K562 (cell line): ENCODE results near the gene KNG1. TPM values are rescaled to one million over a fixed set of nuclear protein-coding genes. Genes with fewer than 3 reads are reported as not detected.

Experiments
- ADNP ChIP-seq: fragments of 200-800 bp; sonication (Bioruptor generic); IDR thresholded peaks from 2 replicates; pipeline ENCODE4 v1.6.1; 2016; ENCODE audit warnings: missing genetic modification characterization, missing compliant biosample characterization
- FOS ChIP-seq: IDR thresholded peaks from 3 replicates; pipeline ENCODE4 v1.6.1; 2011; ENCODE audit not compliant: insufficient read length; ENCODE audit errors: extremely low read depth
- FUS ChIP-seq: fragments of 200-400 bp; formaldehyde crosslinking; optimal IDR thresholded peaks from 2 replicates; pipeline ENCODE3; 2017; ENCODE audit warnings: low read depth, low read length
- HNRNPLL ChIP-seq: fragments of 200-400 bp; formaldehyde crosslinking; IDR thresholded peaks from 2 replicates; pipeline ENCODE4 v1.6.1; 2017; ENCODE audit warnings: low read length, low read depth, mild to moderate bottlenecking; ENCODE audit not compliant: poor library complexity, severe bottlenecking
- MEF2D ChIP-seq: conservative IDR thresholded peaks from 2 replicates; pipeline ENCODE4 v1.6.1; 2016; ENCODE audit warnings: low read depth, missing genetic modification characterization, missing compliant biosample characterization
- NCOA6 ChIP-seq: fragments of 450-650 bp; IDR thresholded peaks from 2 replicates; pipeline ENCODE4 v1.6.1; 2017; ENCODE audit warnings: mild to moderate bottlenecking
- NFXL1 ChIP-seq: fragments of 450-650 bp; formaldehyde crosslinking; IDR thresholded peaks from 2 replicates; pipeline ENCODE4 v1.4.0; 2021; ENCODE audit warnings: mild to moderate bottlenecking
- PBX2 ChIP-seq, 2 experiments: IDR thresholded peaks in 1 of 2; conservative IDR thresholded peaks in 1 of 2; 2 replicates each; pipeline ENCODE4 v1.6.1; 2016; ENCODE audit warnings: low read depth in 2 of 2, mild to moderate bottlenecking in 1 of 2, missing compliant biosample characterization in 1 of 2, missing genetic modification characterization in 1 of 2, moderate library complexity in 1 of 2
- PCBP1 ChIP-seq: fragments of 200-400 bp; formaldehyde crosslinking; IDR thresholded peaks from 2 replicates; pipeline ENCODE4 v1.6.1; 2018; ENCODE audit warnings: mild to moderate bottlenecking, low read depth, low read length; ENCODE audit not compliant: poor library complexity, severe bottlenecking
- PYGO2 ChIP-seq: fragments of 450-650 bp; IDR thresholded peaks from 2 replicates; pipeline ENCODE4 v1.6.1; 2016; ENCODE audit warnings: mild to moderate bottlenecking, missing genetic modification characterization, moderate library complexity, missing compliant biosample characterization
- RBM25 ChIP-seq: fragments of 200-400 bp; formaldehyde crosslinking; IDR thresholded peaks from 2 replicates; pipeline ENCODE4 v1.6.1; 2018; ENCODE audit warnings: low read length, low read depth, moderate library complexity; ENCODE audit not compliant: severe bottlenecking
- RBM39 ChIP-seq: fragments of 200-400 bp; formaldehyde crosslinking; optimal IDR thresholded peaks from 2 replicates; pipeline ENCODE3; 2018; ENCODE audit warnings: low read depth, low read length
- UBTF ChIP-seq, 2 experiments: IDR thresholded peaks; 2 replicates each; pipeline ENCODE4 v1.6.1; 2012; ENCODE audit warnings: improper control_type of control experiment in 2 of 2, low read depth in 2 of 2, low read length in 2 of 2, borderline replicate concordance in 1 of 2
- ZFP36 ChIP-seq: fragments of 150-350 bp; IDR thresholded peaks from 2 replicates; pipeline ENCODE4 v1.6.1; 2018; ENCODE audit warnings: low read length, low read depth; ENCODE audit not compliant: partially characterized antibody
- ZNF124 ChIP-seq: sonication (generic); formaldehyde crosslinking; IDR thresholded peaks from 2 replicates; pipeline ENCODE4 v1.8.1; 2022; ENCODE audit warnings: missing genetic modification reagents
- polyA plus RNA-seq, 8 experiments: library from polyadenylated mRNA; depleted of rRNA in 4 of 8; stranded (reverse) in 5 of 8; unstranded in 3 of 8; fragments of >200 nt; fragmentation: Nextera tagmentation in 2 of 8; fragmentation: Illumina TruSeq in 1 of 8; extraction: Ambion mirVana in 2 of 8; extraction: Trizol in 1 of 8; gene quantifications; 2 replicates each; pipeline versions ENCODE4 v1.2.1 to v1.2.3, GENCODE V29; 2011 to 2014; ENCODE audit warnings: inconsistent platforms in 1 of 8, missing spikeins in 1 of 8
- total RNA-seq, 7 experiments: library from RNA; depleted of rRNA in 6 of 7; stranded (reverse); fragments of >200 nt in 6 of 7; fragmentation: Illumina TruSeq in 2 of 7; extraction: Trizol in 2 of 7; gene quantifications; 2 replicates each; pipeline versions ENCODE4 v1.2.1 to v1.2.3, GENCODE V29; 2011 to 2021; ENCODE audit warnings: low replicate concordance in 1 of 7
- TF ChIP-seq, protein P1 (sequence below): fragments of 250-450 bp; sonication (Bioruptor Pico); IDR thresholded peaks from 2 replicates; pipeline ENCODE4 v1.4.0; 2020; ENCODE audit warnings: mild to moderate bottlenecking, moderate library complexity
- TF ChIP-seq, protein P2 (sequence below): fragments of 450-650 bp; IDR thresholded peaks from 2 replicates; pipeline ENCODE4 v1.6.1; 2016; ENCODE audit warnings: low read depth, mild to moderate bottlenecking, moderate library complexity
- TF ChIP-seq, protein P3 (sequence below): fragments of 450-650 bp; IDR thresholded peaks from 2 replicates; pipeline ENCODE4 v1.6.1; 2017; ENCODE audit warnings: mild to moderate bottlenecking, moderate library complexity

Gene KNG1
- total and polyA plus RNA-seq, 9 of the 15 experiments (the other 6 are each of a cell fraction or from before 2014, with no cell fraction given), result 0.09 TPM; not detected in 8

DNA sequence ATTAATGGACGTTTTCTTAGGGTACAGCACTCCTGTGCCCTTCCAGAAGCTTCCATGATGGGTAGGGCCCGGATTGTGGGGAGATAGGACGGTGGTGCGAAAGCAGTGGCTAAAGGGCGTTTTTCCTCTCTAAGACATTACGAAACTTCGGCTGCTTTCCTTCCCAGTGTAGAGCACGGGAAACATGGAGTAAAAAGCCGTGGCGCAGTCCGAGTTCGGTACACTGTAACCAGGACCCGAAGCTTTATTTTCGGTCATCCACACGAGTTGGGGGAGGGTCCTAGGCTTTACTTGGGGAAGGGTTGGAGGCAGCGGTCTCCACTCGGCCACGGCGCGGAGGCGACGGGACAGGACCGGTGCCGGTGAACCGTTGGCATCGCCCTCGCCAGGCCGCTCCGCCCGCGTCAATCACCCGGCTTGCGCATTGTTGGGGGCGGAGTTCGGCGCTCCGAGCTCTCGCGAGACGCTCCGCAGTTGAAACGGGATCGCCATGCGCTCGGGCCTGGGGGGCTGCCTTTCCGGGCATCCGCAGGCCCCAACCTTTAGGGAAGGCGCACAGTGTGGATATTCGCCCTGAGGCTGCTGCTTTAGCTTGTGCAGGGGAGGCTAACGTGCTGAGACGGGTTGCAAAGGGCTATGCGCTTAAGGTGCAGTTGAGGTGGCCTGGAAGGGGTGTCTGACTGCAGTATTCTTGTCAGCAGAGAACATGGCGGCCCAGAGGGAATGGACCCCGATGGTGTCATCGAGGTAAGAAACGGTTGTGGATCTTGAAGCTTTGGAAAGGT lies 66.8 kb downstream of the KNG1 start (continued):
- TF ChIP-seq MEF2D (tag) (no peak), FUS (no peak), ADNP (tag) (no peak), HNRNPLL (peak; percentile 61), NFXL1 (CRISPR knock-in tag) (peak; percentile 79; the same call in 1 of the 2 replicates), FOS (no peak), ZFP36 (no peak), UBTF (IDR thresholded peaks at IDR 0.05; ENCODE audit: borderline replicate concordance in 1 of 2, low read depth in 2 of 2, low read length in 2 of 2) (no peak), PBX2 (CRISPR knock-in tag; IDR thresholded peaks at IDR 0.05; ENCODE audit: low read depth) (peak; percentile 90), PBX2 (tag; conservative IDR thresholded peaks at IDR 0.05; ENCODE audit: low read depth) (peak; percentile 87), RBM25 (peak; percentile 87), RBM39 (no peak), NCOA6 (no peak), ZNF124 (CRISPR knock-in tag) (no peak), PCBP1 (no peak), PYGO2 (tag) (no peak)
- TF ChIP-seq, protein P1, sequence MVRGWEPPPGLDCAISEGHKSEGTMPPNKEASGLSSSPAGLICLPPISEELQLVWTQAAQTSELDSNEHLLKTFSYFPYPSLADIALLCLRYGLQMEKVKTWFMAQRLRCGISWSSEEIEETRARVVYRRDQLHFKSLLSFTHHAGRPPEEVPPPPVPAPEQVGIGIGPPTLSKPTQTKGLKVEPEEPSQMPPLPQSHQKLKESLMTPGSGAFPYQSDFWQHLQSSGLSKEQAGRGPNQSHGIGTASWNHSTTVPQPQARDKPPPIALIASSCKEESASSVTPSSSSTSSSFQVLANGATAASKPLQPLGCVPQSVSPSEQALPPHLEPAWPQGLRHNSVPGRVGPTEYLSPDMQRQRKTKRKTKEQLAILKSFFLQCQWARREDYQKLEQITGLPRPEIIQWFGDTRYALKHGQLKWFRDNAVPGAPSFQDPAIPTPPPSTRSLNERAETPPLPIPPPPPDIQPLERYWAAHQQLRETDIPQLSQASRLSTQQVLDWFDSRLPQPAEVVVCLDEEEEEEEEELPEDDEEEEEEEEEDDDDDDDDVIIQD (CRISPR knock-in tag), result no peak
- TF ChIP-seq, protein P2, sequence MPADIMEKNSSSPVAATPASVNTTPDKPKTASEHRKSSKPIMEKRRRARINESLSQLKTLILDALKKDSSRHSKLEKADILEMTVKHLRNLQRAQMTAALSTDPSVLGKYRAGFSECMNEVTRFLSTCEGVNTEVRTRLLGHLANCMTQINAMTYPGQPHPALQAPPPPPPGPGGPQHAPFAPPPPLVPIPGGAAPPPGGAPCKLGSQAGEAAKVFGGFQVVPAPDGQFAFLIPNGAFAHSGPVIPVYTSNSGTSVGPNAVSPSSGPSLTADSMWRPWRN, result no peak
- TF ChIP-seq, protein P3, sequence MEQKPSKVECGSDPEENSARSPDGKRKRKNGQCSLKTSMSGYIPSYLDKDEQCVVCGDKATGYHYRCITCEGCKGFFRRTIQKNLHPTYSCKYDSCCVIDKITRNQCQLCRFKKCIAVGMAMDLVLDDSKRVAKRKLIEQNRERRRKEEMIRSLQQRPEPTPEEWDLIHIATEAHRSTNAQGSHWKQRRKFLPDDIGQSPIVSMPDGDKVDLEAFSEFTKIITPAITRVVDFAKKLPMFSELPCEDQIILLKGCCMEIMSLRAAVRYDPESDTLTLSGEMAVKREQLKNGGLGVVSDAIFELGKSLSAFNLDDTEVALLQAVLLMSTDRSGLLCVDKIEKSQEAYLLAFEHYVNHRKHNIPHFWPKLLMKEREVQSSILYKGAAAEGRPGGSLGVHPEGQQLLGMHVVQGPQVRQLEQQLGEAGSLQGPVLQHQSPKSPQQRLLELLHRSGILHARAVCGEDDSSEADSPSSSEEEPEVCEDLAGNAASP, result no peak
